ENCODE results near the gene SKAP1. TPM values are rescaled to one million over a fixed set of nuclear protein-coding genes. Genes with fewer than 3 reads are reported as not detected.

SKAP1 gene
- total and polyA plus RNA-seq, 2 of the 13 experiments (the other 11 are each of a cell fraction or from before 2014, with no cell fraction given), result 0.21 TPM; not detected in 1

DNA sequence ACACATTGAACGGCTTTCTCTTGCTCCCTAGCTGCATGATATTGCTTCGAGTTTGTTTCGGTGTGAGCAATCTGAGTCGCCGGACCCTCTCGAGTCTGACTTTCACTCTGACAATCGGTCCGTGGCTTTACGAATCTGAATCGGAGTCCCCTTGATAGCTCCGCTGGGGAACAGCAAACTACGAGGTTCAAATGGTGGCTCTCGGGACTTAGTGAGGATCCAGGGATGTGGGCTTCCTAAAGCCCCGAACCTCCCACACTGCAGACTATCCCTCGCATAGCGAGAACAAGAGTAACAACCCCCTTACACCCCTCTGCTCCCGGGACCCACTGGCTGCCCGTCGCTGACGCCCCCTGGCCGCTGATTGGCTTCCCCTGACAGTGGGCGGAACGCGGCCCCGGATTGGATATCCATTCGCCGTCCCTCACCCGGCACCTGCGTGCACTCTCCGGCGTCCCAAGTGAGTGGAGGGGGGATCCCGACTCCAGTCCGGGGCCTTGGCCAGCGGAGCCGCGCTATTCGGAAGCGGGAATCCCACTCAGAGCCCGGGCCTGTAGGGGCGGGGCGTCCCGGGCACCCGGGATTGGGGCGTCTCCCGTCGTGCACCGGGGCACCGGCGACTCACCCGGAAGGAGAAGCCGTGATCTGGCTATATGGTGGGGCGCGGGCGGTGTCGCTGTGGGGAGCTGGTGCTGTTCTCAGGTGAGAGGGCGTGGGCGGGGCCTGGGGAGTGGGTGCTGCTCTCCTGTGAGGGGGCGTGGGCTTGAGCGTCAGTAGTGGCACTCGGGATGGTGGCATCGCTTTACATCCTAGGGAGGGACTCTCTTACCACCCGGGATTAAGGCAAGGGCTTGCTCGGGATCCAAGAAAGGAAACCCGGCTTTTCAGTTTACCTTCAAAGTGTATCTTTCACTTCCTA, 322.6 kb downstream of the SKAP1 start, which contains the start of gene SNX11 (continued):
- TF ChIP-seq, protein P1, sequence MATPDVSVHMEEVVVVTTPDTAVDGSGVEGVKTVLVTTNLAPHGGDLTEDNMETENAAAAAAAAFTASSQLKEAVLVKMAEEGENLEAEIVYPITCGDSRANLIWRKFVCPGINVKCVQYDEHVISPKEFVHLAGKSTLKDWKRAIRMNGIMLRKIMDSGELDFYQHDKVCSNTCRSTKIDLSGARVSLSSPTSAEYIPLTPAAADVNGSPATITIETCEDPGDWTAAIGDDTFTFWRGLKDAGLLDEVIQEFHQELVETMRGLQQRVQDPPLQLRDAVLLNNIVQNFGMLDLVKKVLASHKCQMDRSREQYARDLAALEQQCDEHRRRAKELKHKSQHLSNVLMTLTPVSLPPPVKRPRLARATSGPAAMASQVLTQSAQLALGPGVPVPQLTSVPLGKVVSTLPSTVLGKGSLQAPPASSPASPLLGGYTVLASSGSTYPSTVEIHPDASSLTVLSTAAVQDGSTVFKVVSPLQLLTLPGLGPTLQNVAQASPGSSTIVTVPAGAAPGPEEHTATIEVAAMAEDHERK (CRISPR knock-in tag; IDR thresholded peaks at IDR 0.05; ENCODE audit: low read depth), result no peak; the same call in 1 of the 2 replicates
- TF ChIP-seq YEATS2 (CRISPR knock-in tag; IDR thresholded peaks at IDR 0.05; ENCODE audit: borderline replicate concordance) (peak; percentile 89; the same call in 1 of the 2 replicates), TCF12 (IDR thresholded peaks at IDR 0.05) (no peak), TCF12 (CRISPR knock-in tag; IDR thresholded peaks at IDR 0.05) (peak; percentile 80; the same call in 1 of the 2 replicates), ZNF292 (CRISPR knock-in tag; IDR thresholded peaks at IDR 0.05; ENCODE audit: borderline replicate concordance, low read depth) (no peak), ZMYM2 (CRISPR knock-in tag; IDR thresholded peaks at IDR 0.05) (peak; percentile 33; the same call in 1 of the 2 replicates), ZBTB3 (CRISPR knock-in tag; IDR thresholded peaks at IDR 0.05; ENCODE audit: borderline replicate concordance, low read depth) (no peak), REL (CRISPR knock-in tag; conservative IDR thresholded peaks at IDR 0.05) (no peak), ARNT2 (CRISPR knock-in tag; IDR thresholded peaks at IDR 0.05; ENCODE audit: low read depth) (peak; percentile 78; the same call in 1 of the 2 replicates), XRCC5 (optimal IDR thresholded peaks at IDR 0.05; ENCODE audit: low read length) (peak; percentile 81), MIER2 (CRISPR knock-in tag; IDR thresholded peaks at IDR 0.05) (no peak), IKZF4 (CRISPR knock-in tag; IDR thresholded peaks at IDR 0.05; ENCODE audit: borderline replicate concordance, low read depth, not compliant biosample characterization) (no peak), KLF15 (CRISPR knock-in tag; IDR thresholded peaks at IDR 0.05; ENCODE audit: borderline replicate concordance) (peak; percentile 8; the same call in 1 of the 2 replicates), ZNF607 (CRISPR knock-in tag; IDR thresholded peaks at IDR 0.05; ENCODE audit: borderline replicate concordance) (peak; percentile 98)
- TF ChIP-seq, protein P2, sequence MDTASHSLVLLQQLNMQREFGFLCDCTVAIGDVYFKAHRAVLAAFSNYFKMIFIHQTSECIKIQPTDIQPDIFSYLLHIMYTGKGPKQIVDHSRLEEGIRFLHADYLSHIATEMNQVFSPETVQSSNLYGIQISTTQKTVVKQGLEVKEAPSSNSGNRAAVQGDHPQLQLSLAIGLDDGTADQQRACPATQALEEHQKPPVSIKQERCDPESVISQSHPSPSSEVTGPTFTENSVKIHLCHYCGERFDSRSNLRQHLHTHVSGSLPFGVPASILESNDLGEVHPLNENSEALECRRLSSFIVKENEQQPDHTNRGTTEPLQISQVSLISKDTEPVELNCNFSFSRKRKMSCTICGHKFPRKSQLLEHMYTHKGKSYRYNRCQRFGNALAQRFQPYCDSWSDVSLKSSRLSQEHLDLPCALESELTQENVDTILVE (CRISPR knock-in tag; IDR thresholded peaks at IDR 0.05), result peak; percentile 100
- TF ChIP-seq, protein P3, sequence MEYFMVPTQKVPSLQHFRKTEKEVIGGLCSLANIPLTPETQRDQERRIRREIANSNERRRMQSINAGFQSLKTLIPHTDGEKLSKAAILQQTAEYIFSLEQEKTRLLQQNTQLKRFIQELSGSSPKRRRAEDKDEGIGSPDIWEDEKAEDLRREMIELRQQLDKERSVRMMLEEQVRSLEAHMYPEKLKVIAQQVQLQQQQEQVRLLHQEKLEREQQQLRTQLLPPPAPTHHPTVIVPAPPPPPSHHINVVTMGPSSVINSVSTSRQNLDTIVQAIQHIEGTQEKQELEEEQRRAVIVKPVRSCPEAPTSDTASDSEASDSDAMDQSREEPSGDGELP (IDR thresholded peaks at IDR 0.05; ENCODE audit: borderline replicate concordance, low read depth), result peak; percentile 85
- TF ChIP-seq, protein P4, sequence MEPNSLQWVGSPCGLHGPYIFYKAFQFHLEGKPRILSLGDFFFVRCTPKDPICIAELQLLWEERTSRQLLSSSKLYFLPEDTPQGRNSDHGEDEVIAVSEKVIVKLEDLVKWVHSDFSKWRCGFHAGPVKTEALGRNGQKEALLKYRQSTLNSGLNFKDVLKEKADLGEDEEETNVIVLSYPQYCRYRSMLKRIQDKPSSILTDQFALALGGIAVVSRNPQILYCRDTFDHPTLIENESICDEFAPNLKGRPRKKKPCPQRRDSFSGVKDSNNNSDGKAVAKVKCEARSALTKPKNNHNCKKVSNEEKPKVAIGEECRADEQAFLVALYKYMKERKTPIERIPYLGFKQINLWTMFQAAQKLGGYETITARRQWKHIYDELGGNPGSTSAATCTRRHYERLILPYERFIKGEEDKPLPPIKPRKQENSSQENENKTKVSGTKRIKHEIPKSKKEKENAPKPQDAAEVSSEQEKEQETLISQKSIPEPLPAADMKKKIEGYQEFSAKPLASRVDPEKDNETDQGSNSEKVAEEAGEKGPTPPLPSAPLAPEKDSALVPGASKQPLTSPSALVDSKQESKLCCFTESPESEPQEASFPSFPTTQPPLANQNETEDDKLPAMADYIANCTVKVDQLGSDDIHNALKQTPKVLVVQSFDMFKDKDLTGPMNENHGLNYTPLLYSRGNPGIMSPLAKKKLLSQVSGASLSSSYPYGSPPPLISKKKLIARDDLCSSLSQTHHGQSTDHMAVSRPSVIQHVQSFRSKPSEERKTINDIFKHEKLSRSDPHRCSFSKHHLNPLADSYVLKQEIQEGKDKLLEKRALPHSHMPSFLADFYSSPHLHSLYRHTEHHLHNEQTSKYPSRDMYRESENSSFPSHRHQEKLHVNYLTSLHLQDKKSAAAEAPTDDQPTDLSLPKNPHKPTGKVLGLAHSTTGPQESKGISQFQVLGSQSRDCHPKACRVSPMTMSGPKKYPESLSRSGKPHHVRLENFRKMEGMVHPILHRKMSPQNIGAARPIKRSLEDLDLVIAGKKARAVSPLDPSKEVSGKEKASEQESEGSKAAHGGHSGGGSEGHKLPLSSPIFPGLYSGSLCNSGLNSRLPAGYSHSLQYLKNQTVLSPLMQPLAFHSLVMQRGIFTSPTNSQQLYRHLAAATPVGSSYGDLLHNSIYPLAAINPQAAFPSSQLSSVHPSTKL (CRISPR knock-in tag; IDR thresholded peaks at IDR 0.05), result peak; percentile 36; the same call in 1 of the 2 replicates
- TF ChIP-seq, protein P5, sequence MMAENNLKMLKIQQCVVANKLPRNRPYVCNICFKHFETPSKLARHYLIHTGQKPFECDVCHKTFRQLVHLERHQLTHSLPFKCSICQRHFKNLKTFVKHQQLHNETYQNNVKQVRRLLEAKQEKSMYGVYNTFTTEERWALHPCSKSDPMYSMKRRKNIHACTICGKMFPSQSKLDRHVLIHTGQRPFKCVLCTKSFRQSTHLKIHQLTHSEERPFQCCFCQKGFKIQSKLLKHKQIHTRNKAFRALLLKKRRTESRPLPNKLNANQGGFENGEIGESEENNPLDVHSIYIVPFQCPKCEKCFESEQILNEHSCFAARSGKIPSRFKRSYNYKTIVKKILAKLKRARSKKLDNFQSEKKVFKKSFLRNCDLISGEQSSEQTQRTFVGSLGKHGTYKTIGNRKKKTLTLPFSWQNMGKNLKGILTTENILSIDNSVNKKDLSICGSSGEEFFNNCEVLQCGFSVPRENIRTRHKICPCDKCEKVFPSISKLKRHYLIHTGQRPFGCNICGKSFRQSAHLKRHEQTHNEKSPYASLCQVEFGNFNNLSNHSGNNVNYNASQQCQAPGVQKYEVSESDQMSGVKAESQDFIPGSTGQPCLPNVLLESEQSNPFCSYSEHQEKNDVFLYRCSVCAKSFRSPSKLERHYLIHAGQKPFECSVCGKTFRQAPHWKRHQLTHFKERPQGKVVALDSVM (CRISPR knock-in tag; IDR thresholded peaks at IDR 0.05), result peak; percentile 96

All from HepG2 (cell line).